Activated CD4-positive, alpha-beta memory T cell treated with anti-CD3 and anti-CD28 coated beads for 36 hours (primary cell): ENCODE measurements around the gene NGEF. TPM values are rescaled to one million over a fixed set of nuclear protein-coding genes. Genes with fewer than 3 reads are reported as not detected.
A peak's percentile ranks its signal among the peaks of the same experiment; 100 is the strongest.

ENCODE experiments used
- CTCF ChIA-PET: fragments of 350-600 bp; sonication (Branson Sonifier 250); formaldehyde crosslinking; loops from one replicate; lab custom pipeline; 2021; ENCODE audit warnings: antibody characterized with exemption, inconsistent platforms; lab: Charles Lee
- POLR2A ChIA-PET: fragments of 350-600 bp; sonication (Branson Sonifier 250); formaldehyde crosslinking; loops from one replicate; lab custom pipeline; 2021; ENCODE audit warnings: antibody characterized with exemption; lab: Charles Lee
- DNase-seq: peaks from one replicate; pipeline ENCODE4 v3.0.0-alpha.2; 2020
- H3K27ac Mint-ChIP-seq: one replicate; pipeline ENCODE4 v1.8.0; 2021; ENCODE audit warnings: mixed read lengths
- H3K27me3 Mint-ChIP-seq: one replicate; pipeline ENCODE4 v1.8.0; 2021; ENCODE audit warnings: mixed read lengths
- H3K36me3 Mint-ChIP-seq: one replicate; pipeline ENCODE4 v1.8.0; 2021; ENCODE audit warnings: mixed read lengths
- H3K4me1 Mint-ChIP-seq: one replicate; pipeline ENCODE4 v1.8.0; 2021; ENCODE audit warnings: low read depth, mixed read lengths
- H3K4me3 Mint-ChIP-seq: one replicate; pipeline ENCODE4 v1.8.0; 2021; ENCODE audit warnings: mild to moderate bottlenecking, mixed read lengths
- H3K9me3 Mint-ChIP-seq: one replicate; pipeline ENCODE4 v1.8.0; 2021; ENCODE audit warnings: mixed read lengths
- intact Hi-C: fragments of 100-400 bp; cut with micrococcal nuclease; formaldehyde crosslinking; loops from one replicate; pipeline ENCODE4 v1.15.1; 2023
- total RNA-seq, 2 experiments: library from RNA; stranded (reverse); gene quantifications; one replicate each; pipeline ENCODE4 v1.2.3, GENCODE V29; 2021

NGEF gene
- total RNA-seq, 2 experiments from 2014 or later = 4.2 to 5.4 TPM

GRCh38 chr2:232838406-232838874, 174.6 kb downstream of the NGEF start:
- Mint-ChIP-seq H3K4me1 (peaks cover 31% of the 10 kb centered on the region), H3K36me3 (peaks cover 37% of the 10 kb centered on the region), H3K9me3 (no peaks in the 10 kb centered on the region), H3K27me3 (no peaks in the 10 kb centered on the region), H3K27ac (peak overlapping the region; percentile 78), H3K4me3 (no peak overlapping the region)
- ChIA-PET CTCF (no interaction called here), POLR2A (no interaction called here)
- peak; percentile 77 for DNase-seq
- intact Hi-C loops = loop anchor here (5.0 kb wide), 2 partner anchors 56 to 414 kb away; partner anchors contain the start of gene ATG16L1

DNA sequence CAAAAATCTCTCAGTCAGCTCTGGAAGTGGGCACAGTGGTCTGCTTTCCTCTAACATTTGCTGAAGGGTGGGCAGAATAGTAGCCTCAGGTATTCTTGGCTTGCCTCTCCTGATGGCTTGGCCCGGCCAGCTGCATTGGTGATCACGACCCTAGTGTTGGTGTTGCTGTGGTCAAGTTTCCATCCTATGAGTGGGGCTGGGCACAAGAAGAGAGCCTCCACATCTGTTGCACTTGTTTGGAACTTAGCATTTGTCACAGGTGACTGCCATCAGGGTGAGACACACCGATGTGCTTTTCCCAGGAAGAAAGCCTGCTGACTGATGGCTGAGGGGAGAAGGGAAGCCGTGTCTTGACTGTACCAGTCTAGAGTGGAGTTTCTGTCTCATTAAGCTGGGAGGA, 176.1 kb downstream of the NGEF start:
- ChIA-PET POLR2A (no interaction called here), CTCF (interaction anchor here (0.6 kb wide), 1 partner anchor 17 kb away, joined by 3 read pairs; no protein-coding TSS in a partner anchor)
- H3K27me3 Mint-ChIP-seq = no peaks in the 10 kb centered on the region
- peak overlapping the region; percentile 66 for H3K27ac Mint-ChIP-seq
- no peak overlapping the region for H3K4me3 Mint-ChIP-seq
- intact Hi-C loops = loop anchor here (5.0 kb wide), 2 partner anchors 55 to 415 kb away; partner anchors contain the start of gene ATG16L1
- H3K9me3 Mint-ChIP-seq = no peaks in the 10 kb centered on the region
- no peak for DNase-seq
- peaks cover 43% of the 10 kb centered on the region for H3K36me3 Mint-ChIP-seq
- H3K4me1 Mint-ChIP-seq = peaks cover 31% of the 10 kb centered on the region

- Mint-ChIP-seq H3K9me3 (no peaks in the 10 kb centered on the region), H3K27ac (no peak overlapping the region), H3K4me3 (no peak overlapping the region), H3K27me3 (no peaks in the 10 kb centered on the region), H3K36me3 (peaks cover 46% of the 10 kb centered on the region), H3K4me1 (peaks cover 31% of the 10 kb centered on the region)
- no peak for DNase-seq
- intact Hi-C loops = loop anchor here (5.0 kb wide), 2 partner anchors 53 to 417 kb away; partner anchors contain the start of gene ATG16L1
- ChIA-PET CTCF (interaction anchor here (1.4 kb wide), 1 partner anchor 218 kb away, joined by 3 read pairs; no protein-coding TSS in a partner anchor), POLR2A (no interaction called here)
These were observed 177.3 kb downstream of the NGEF start for GRCh38 chr2:232835687-232836208.

- ChIA-PET POLR2A (no interaction called here), CTCF (no interaction called here)
- Mint-ChIP-seq H3K36me3 (peaks cover 34% of the 10 kb centered on the region), H3K4me1 (peaks cover 23% of the 10 kb centered on the region), H3K9me3 (no peaks in the 10 kb centered on the region), H3K27me3 (no peaks in the 10 kb centered on the region), H3K27ac (peak overlapping the region; percentile 6), H3K4me3 (no peak overlapping the region)
- no peak for DNase-seq
- intact Hi-C loops = no loop called here
These were observed 179.2 kb downstream of the NGEF start for GRCh38 chr2:232833830-232834229.

DNA sequence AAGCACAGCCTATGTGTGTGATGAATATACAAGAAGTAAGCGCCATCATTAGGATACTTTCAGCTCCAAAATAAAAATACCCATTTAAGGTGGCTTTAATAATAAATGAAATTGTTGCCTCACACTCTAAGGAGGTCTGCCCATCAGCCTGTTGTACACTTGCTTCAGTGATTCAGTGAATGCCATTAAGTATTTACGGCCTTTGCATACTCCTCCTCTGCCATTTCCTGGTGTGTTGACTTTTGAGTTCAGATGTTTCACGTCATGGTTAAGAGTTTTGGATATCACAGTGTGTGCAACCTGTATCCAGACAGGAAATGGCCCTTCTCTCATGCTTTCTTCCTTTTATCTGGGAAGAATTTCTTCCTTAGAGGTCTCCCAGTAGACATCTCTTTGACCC, 181.6 kb downstream of the NGEF start:
- ChIA-PET CTCF (no interaction called here), POLR2A (no interaction called here)
- H3K4me1 Mint-ChIP-seq = peaks cover 6% of the 10 kb centered on the region
- no peaks in the 10 kb centered on the region for H3K9me3 Mint-ChIP-seq
- H3K27ac Mint-ChIP-seq = no peak overlapping the region
- intact Hi-C loops = no loop called here
- H3K27me3 Mint-ChIP-seq = no peaks in the 10 kb centered on the region
- H3K36me3 Mint-ChIP-seq = peaks cover 33% of the 10 kb centered on the region
- no peak for DNase-seq
- H3K4me3 Mint-ChIP-seq = no peak overlapping the region

GRCh38 chr2:232829988-232830387, 183.1 kb downstream of the NGEF start:
- H3K9me3 Mint-ChIP-seq = peaks cover 4% of the 10 kb centered on the region
- H3K4me3 Mint-ChIP-seq = no peak overlapping the region
- H3K36me3 Mint-ChIP-seq = peaks cover 40% of the 10 kb centered on the region
- no peaks in the 10 kb centered on the region for H3K27me3 Mint-ChIP-seq
- no peak overlapping the region for H3K27ac Mint-ChIP-seq
- ChIA-PET POLR2A (no interaction called here), CTCF (no interaction called here)
- H3K4me1 Mint-ChIP-seq = peaks cover 5% of the 10 kb centered on the region
- DNase-seq = no peak
- intact Hi-C loops = no loop called here

Other genes starting within 250 kb of the NGEF start
- gene KCNJ13, start 236.7 kb downstream of the NGEF start, total RNA-seq = not detected
- gene SNORC, start 143.0 kb downstream of the NGEF start, total RNA-seq = 1 to 10 TPM in 1 of 2 experiments, under 1 TPM in 1; 0.85 to 1.7 TPM
- not detected for gene NEU2, start 19.4 kb upstream of the NGEF start, total RNA-seq
- 10 to 100 TPM; 52.4 to 54.9 TPM for gene INPP5D, start 47.1 kb upstream of the NGEF start, total RNA-seq
- 10 to 100 TPM; 27.0 to 30.5 TPM for gene ATG16L1, start 238.4 kb upstream of the NGEF start, total RNA-seq